GM12892 (cell line): ENCODE data around the gene CASTOR2.

ENCODE experiments used
- POLR2AphosphoS5 ChIP-seq: IDR thresholded peaks from 2 replicates; pipeline ENCODE4 v1.6.1; 2011; ENCODE audit warnings: low read depth, low read length, control low read depth
- TAF1 ChIP-seq: IDR thresholded peaks from 2 replicates; pipeline ENCODE4 v1.6.1; 2011; ENCODE audit warnings: low read depth, mild to moderate bottlenecking, control low read depth, low read length, borderline replicate concordance

- TF ChIP-seq POLR2AphosphoS5 (no peak), TAF1 (no peak)
Measured at GRCh38 chr7:75039166-75039565, 74.7 kb downstream of the CASTOR2 start.
